Ishikawa (cell line): ENCODE results near the gene PCID2.

Experiments used
- CEBPB ChIP-seq: IDR thresholded peaks from 2 replicates; pipeline ENCODE4 v1.6.1; 2012
- CREB1 ChIP-seq: IDR thresholded peaks from 2 replicates; pipeline ENCODE4 v1.6.1; 2012; ENCODE audit warnings: low read depth
- EGR1 ChIP-seq: IDR thresholded peaks from 2 replicates; pipeline ENCODE4 v1.6.1; 2012
- EP300 ChIP-seq: IDR thresholded peaks from 2 replicates; pipeline ENCODE4 v1.6.1; 2012; ENCODE audit warnings: borderline replicate concordance
- FOXM1 ChIP-seq: IDR thresholded peaks from 2 replicates; pipeline ENCODE4 v1.6.1; 2012; ENCODE audit warnings: low read depth, borderline replicate concordance
- NFIC ChIP-seq: IDR thresholded peaks from 2 replicates; pipeline ENCODE4 v1.6.1; 2012
- RAD21 ChIP-seq: IDR thresholded peaks from 2 replicates; pipeline ENCODE4 v1.6.1; 2012; ENCODE audit warnings: low read depth
- TAF1 ChIP-seq: IDR thresholded peaks from 2 replicates; pipeline ENCODE4 v1.6.1; 2012; ENCODE audit warnings: low read depth, mild to moderate bottlenecking
- TCF12 ChIP-seq: IDR thresholded peaks from 2 replicates; pipeline ENCODE4 v1.6.1; 2012; ENCODE audit warnings: low read depth
- TEAD4 ChIP-seq: IDR thresholded peaks from 2 replicates; pipeline ENCODE4 v1.6.1; 2012
- YY1 ChIP-seq: IDR thresholded peaks from 2 replicates; pipeline ENCODE4 v1.6.1; 2012; ENCODE audit warnings: low read depth
- ZBTB7A ChIP-seq: IDR thresholded peaks from 2 replicates; pipeline ENCODE4 v1.6.1; 2012; ENCODE audit warnings: low read depth
- TF ChIP-seq, protein P1 (sequence below): IDR thresholded peaks from 2 replicates; pipeline ENCODE4 v1.6.1; 2012
- TF ChIP-seq, protein P2 (sequence below): IDR thresholded peaks from 2 replicates; pipeline ENCODE4 v1.6.1; 2012; ENCODE audit warnings: low read depth, mild to moderate bottlenecking
- TF ChIP-seq, protein P3 (sequence below): IDR thresholded peaks from 2 replicates; pipeline ENCODE4 v1.6.1; 2012

Gene PCID2

DNA sequence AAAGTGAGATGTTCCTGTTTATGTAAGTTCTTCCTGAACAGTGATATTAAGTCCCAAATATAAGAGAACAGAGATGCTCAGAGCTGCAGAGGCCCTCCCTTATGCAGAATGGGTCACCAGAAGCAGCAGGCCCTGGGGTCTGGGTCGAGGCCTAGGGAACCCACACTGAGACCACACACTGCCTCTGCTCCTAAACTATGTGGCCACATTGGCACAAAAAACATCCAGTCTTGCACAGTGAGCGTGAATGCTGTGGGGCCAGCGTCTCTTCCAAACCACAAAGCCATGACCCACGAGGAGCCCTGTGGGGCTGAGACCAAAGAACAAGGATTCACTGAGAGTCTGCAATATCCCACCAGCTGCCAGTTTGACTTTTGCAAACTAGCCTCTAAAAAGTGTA is 26.4 kb downstream of the PCID2 start:
- no peak for TF ChIP-seq YY1
- TF ChIP-seq, protein P1, sequence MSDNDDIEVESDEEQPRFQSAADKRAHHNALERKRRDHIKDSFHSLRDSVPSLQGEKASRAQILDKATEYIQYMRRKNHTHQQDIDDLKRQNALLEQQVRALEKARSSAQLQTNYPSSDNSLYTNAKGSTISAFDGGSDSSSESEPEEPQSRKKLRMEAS = no peak

DNA sequence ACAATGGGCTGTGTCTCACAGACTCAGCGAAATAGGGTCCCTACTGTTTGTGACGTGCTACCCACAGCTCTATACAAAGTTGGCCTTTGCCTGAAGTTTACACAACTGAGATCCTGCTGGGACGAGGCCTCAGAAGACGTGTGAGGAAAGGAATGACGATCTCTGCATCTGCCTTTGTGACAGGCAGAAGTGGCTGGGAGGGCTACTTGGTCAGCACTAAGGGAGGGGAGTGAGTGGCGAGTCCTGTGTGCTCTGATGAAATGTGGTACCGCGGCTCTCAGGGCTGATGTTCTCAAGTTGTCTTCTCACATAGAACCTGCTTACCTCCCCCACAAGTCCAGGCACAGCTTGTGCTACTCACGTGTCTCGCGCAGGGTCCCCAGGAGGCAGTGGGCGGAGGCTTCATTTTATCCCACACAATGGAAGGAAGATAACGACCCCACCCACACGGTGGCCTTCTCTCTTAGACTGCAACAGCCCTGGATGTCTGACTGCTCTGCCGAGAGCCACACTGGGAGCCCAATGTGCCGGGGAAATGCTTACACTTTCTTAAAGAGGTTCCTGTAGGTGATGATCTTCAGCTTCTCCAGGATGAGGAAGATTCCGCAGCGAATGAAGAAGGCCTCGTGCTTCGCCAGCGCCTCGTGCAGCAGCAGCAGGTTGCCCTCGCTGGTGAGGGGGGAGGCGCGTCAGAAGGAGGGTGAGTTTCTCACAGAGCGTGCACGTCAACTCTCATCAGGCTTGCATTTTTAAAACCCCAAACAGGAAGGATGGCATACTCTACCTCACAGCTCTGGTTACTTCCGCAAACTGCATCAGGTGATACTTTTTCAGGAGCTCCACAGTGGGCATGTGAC is 28.9 kb downstream of the PCID2 start:
- TF ChIP-seq, protein P2, sequence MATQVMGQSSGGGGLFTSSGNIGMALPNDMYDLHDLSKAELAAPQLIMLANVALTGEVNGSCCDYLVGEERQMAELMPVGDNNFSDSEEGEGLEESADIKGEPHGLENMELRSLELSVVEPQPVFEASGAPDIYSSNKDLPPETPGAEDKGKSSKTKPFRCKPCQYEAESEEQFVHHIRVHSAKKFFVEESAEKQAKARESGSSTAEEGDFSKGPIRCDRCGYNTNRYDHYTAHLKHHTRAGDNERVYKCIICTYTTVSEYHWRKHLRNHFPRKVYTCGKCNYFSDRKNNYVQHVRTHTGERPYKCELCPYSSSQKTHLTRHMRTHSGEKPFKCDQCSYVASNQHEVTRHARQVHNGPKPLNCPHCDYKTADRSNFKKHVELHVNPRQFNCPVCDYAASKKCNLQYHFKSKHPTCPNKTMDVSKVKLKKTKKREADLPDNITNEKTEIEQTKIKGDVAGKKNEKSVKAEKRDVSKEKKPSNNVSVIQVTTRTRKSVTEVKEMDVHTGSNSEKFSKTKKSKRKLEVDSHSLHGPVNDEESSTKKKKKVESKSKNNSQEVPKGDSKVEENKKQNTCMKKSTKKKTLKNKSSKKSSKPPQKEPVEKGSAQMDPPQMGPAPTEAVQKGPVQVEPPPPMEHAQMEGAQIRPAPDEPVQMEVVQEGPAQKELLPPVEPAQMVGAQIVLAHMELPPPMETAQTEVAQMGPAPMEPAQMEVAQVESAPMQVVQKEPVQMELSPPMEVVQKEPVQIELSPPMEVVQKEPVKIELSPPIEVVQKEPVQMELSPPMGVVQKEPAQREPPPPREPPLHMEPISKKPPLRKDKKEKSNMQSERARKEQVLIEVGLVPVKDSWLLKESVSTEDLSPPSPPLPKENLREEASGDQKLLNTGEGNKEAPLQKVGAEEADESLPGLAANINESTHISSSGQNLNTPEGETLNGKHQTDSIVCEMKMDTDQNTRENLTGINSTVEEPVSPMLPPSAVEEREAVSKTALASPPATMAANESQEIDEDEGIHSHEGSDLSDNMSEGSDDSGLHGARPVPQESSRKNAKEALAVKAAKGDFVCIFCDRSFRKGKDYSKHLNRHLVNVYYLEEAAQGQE = no peak
- TF ChIP-seq EP300 (no peak), RAD21 (no peak), CEBPB (no peak), TAF1 (no peak), ZBTB7A (no peak), FOXM1 (no peak), EGR1 (no peak), CREB1 (no peak), YY1 (no peak)

DNA sequence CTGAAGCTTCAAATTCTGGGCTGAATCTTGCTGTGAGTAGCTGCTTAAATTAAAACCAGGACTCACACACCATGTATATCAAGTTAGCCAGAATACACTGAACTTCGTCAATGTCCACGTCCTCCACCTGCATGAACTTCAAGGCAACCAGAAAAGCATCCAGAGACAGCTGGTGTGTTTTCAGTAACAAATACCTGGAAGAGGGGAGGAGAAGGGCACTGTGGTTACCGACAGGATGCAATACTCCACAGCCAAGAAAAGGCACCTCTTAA is 29.6 kb downstream of the PCID2 start:
- TF ChIP-seq YY1 = no peak
- TF ChIP-seq EGR1 = no peak
- TF ChIP-seq, protein P2 = no peak
- TF ChIP-seq, protein P3, sequence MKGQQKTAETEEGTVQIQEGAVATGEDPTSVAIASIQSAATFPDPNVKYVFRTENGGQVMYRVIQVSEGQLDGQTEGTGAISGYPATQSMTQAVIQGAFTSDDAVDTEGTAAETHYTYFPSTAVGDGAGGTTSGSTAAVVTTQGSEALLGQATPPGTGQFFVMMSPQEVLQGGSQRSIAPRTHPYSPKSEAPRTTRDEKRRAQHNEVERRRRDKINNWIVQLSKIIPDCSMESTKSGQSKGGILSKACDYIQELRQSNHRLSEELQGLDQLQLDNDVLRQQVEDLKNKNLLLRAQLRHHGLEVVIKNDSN = no peak
- TF ChIP-seq FOXM1 = no peak
- TF ChIP-seq NFIC = no peak
- TF ChIP-seq TCF12 = no peak
- no peak for TF ChIP-seq ZBTB7A

DNA sequence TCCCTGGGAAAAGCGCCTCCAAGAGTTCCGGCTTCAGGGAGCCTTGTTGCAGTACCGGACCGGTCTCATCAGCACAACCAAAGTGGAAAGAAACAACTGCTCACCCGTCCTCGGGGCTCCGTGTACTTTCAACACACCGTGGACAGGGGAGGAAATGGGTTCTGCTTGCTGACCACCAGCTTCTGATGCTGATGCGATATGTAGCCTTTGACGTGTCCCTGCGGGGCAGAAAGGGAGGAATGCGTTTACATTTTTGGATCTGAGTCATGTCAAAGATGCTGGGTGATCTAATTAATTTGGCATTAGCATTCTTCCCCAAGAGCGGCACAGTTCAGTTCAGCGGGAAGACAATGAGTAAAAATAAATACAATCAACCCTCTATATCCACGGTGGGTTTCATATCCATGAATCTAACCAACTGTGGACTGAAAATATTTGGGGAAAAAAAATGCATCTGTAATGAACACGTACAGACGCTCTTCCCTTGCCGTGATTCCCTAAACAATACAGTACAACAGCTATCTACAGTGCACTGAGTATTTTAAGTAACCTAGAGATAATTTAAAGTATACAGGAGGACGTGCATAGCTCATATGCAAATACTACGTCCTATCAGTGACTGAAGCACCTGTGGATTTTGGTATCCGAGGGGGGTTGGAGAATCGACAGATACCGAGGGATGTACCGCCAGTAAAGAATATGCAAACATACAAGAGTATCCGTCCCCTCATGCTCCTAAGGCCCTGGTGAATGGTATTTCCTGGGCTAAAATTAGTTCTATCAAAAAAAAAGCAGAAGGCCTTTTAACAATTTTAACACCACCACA is 30.2 kb downstream of the PCID2 start:
- TF ChIP-seq, protein P2 = no peak
- TF ChIP-seq TEAD4 = no peak
- TF ChIP-seq CEBPB = no peak
- no peak for TF ChIP-seq FOXM1

DNA sequence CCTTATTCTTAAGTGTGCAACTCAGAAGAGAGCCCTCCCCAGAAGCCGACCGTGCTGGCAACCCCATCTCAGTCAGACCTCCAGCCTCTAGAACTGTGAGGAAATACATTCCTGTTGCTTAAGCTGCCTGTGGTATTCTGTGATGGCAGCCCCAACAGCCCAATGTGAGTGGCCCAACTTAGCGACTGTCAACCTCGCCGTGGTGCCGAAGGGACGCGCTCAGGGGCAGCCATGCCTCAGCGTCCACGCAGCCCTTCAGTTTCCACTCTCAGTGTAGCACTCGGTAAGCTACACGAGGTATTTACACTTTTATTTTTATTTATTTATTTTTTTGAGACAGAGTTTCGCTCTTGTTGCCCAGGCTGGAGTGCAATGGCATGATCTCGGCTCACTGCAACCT is 31.6 kb downstream of the PCID2 start:
- TF ChIP-seq YY1 = no peak
- TF ChIP-seq, protein P2 = no peak
- TF ChIP-seq, protein P1 = no peak
- TF ChIP-seq RAD21 = no peak
